ENCODE results near the gene OTULIN.
A peak's percentile ranks its signal among the peaks of the same experiment; 100 is the strongest.

The OTULIN gene

DNA sequence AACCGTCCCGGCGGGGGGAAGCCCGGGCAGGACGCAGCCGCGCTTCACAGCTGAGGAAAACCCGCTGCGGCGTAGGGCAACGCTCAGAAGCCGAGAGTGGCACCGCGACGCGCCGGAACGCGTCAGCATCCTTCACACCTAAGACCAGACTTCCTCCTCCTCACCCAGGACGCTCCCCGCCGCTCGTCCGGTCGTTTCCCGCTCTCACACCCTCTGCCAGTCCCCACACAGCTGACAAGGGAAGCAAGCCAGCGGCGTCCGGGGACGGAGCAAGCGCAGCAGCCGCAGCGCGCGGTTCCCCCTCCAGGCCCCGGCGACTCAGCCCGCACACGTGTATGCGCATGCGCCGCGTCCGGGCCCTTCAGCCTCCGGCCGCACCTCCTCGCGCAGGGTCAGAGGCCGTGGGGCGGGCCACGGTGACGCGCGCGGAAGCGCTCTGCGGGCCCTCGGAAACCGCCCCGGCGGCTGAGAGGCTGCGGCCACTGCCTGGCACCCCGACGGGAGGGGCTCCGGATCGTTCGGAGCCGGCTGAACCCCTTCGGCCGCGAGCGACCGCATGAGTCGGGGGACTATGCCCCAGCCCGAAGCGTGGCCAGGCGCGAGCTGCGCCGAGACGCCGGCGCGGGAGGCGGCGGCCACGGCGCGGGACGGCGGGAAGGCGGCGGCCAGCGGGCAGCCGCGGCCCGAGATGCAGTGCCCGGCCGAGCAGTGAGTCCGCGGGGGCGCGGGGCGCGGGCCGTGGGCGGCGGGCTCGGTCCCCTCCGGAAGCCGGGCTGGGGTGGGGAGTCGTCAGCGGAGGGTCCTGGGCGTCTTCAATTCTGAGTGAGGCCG lies at the start of gene OTULIN:
Gene OTULIN, plus strand, starts transcription at position 449 of the 831 bp plus-strand sequence. Its CDS starts 108 bp downstream, at position 557.
- peak; percentile 85 to 88 for DNase-seq (ENCODE audit: extremely low read depth in 1 of 2, low read depth in 1 of 2)

DNA sequence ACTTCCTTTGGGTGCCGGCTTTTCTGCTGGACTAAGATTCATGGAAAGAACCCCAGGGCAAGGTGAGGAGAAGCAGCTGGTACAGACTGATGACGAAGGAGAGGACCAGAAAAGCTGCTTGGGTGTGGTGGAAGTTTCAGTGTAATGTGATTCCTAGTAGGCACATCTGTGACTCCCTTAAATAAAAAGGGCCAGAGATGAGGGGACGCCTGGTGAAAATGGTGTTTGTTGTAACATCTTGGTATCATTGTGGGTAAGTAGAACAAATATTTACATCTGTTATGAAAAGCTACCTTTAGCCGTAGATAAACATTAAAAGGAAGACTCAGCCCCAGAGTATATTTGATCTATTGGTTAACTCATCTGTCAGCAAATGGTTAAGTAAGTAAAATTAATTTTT lies 49.2 kb upstream of the OTULIN start:
- DNase-seq (ENCODE audit: extremely low read depth in 1 of 2, low read depth in 1 of 2) = no peak

DNA sequence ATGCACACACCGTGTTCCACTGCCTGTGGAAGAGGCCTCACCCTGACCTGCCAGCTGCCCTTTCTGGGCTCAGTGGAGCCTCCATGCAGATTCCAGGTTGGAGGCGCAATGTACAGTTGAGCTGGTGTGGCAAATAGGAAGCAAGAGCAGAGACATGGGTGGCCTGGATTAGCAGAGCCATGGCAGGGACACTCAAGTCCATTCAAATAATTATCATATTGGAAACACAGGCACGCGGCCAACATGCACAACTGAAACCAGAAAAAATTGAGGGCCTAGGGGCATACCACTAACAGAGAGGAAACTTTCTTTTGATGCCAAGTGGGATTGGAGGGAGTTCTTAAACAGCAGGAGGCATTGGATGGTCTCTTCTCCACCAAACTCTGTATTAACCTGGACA lies 47.1 kb upstream of the OTULIN start:
- DNase-seq (ENCODE audit: extremely low read depth in 1 of 2, low read depth in 1 of 2) = no peak

DNA sequence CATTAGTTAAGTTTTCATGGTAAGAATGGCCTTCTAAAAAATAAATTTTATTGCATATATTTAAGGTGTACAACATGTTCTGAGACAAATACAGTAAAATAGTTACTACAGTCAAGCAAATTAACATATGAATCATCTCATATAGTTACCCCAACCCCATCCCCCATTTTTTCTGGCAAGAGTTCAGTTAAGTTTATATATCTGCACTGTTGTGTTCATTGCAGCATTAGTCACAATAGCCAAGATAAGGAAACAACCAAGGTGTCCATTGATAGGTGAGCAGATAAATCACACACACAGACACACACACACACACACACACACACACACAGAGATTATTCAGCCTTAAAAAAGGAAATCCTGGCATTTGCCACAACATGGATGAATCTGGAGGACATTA lies 37.2 kb upstream of the OTULIN start:
- DNase-seq (ENCODE audit: extremely low read depth in 1 of 2, low read depth in 1 of 2) = no peak

DNA sequence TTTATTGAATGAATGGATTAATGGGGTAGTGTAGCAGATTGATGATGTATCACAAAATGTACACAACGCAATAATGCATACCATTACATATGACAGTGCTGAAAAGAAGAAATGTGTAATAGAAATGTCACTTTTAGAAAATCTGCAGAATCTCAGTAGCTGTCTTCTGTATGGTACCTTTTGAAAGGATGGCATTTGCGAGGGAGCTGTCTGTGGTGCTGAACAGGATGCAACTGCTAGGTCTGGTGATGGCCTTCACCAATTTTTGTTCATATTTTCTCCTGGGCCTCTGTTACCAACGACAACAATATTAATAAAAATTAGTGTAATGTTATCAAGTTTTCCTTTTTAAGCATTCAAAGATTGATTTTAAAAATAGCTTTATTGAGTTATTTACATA lies 36.2 kb upstream of the OTULIN start:
- DNase-seq (ENCODE audit: extremely low read depth in 1 of 2, low read depth in 1 of 2) = peak in 1 of 2 donors; percentile 23

DNA sequence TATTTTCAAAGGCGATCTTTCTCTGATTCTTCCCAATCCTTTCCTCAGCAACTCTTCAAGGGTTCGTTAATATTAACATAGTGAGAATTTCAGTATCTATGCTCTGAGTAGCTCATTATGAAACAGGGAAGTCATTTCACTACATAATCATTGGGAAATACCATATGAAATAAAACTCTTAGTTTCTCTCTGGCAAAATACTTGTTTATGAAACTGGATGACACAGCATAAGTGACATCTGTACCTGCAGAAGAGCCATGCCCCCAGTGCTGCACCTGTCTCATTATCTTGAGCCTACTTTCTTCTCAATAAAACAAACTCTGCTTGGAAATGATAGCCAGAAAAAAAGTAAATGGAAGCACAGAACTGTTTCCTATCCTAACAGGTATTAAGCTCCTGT lies 33.8 kb upstream of the OTULIN start:
- DNase-seq (ENCODE audit: extremely low read depth in 1 of 2, low read depth in 1 of 2) = no peak

DNA sequence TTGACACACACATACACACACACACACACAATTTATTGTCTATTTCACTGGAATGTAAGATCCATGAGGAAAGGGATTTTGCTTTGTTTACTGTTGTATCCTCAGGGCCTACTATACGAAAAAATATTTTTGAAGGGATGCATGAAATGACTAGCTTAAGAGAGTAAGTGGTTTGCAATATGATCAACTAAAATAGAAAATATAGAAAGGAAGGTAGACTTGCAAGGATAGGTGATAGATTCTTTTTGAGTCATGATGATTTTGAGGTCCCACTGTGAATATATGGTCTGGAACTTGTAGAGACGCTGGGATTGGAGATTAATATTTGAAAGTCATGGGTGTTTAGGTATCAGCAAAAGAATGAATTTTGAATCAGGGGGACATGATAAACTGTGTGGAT lies 28.9 kb upstream of the OTULIN start:
- DNase-seq (ENCODE audit: extremely low read depth in 1 of 2, low read depth in 1 of 2) = no peak

DNA sequence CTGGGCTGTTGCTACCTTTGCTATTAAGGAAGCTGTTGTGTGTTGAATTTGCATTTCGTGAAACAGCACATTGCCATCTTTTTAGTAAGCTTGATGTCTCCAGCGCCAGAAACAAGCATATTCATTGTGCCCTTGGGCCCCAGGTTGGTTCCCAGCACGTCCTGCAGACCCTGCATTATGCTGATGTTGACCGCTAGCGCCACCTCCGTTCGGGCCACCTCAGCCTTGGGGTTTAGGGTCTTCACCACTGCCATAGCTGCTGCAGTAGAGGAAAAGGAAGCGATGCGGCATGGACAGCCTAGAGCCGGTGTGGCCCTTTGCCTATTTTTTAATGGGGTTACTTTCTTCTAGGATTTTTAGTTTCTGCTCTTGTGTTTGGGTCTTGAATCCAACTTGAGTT lies 23.8 kb upstream of the OTULIN start:
- no peak for DNase-seq (ENCODE audit: extremely low read depth in 1 of 2, low read depth in 1 of 2)

DNA sequence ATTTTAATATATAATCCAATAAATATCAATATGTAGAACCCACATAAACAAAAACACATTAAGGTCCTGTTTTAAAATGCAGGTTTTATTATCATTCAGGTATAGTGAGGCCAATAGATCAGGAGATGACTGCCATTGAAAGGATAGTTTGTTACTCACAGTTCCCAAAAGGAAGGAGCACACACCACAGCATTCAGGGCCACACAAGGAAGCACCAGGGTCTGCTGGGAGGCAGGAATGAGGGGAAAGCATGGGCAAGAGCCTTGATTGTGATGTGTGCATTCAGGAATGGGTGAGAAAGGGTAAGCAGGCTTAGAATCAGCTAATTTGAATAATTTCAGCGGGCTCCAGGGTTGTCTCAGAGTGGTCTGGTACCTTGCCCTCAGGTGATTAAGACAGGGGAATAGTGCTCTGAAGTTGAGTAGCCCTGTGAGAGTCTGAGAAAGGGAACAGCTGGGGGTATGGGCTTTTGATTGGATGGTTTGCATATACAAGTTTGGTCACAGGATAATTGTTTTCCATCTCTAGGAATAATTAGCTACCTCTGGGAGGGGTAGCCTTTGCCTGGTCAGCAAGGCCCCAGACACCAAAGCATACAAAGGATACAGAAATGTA lies 19.8 kb upstream of the OTULIN start:
- no peak for DNase-seq (ENCODE audit: extremely low read depth in 1 of 2, low read depth in 1 of 2)

DNA sequence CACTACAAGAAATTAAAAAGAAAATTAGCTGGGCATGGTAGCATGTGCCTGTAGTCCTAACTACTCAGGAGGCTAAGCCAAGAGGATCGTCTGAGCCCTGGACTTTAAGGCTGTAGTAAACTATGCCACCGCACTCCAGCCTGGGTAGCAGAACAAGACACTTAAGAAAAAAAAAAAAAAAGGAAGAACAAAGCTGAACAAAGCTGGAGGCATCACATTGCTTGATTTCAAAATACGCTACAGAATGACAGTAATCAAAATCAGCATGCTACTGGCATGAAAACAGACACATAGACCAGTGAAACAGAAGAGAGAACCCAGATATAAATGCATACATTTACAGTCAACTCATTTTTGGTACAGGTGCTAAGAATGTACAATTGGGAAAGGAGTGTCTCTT lies 14.5 kb upstream of the OTULIN start:
- DNase-seq (ENCODE audit: extremely low read depth in 1 of 2, low read depth in 1 of 2) = no peak

DNA sequence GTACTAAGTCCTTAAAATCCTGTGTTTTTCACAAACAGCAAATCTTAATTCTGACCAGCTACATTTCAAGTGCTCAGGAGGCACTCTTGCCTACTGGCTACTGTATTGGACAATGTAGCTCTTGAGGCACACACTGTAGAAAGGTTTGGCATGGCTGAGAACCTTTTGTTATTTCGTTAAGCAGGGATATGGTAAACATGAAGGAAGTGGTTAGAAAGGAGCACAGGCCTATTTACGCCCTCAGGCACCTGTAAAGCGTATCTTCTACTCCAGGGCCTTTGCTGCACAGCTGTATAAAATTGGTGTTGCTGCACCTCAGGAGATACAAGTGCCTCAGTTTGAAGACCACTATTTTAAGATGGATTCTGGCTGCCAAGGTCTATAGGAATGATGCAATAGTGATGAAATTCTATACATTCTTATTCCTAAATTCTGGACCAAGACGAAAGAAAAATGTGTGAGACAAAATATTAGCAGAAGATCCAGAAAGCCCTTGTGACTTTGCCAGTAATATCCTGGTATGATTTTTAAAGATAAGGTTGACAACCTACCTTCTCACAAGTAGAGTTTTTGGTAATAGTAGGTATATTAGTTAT lies 9.3 kb upstream of the OTULIN start:
- DNase-seq (ENCODE audit: extremely low read depth in 1 of 2, low read depth in 1 of 2) = no peak

DNA sequence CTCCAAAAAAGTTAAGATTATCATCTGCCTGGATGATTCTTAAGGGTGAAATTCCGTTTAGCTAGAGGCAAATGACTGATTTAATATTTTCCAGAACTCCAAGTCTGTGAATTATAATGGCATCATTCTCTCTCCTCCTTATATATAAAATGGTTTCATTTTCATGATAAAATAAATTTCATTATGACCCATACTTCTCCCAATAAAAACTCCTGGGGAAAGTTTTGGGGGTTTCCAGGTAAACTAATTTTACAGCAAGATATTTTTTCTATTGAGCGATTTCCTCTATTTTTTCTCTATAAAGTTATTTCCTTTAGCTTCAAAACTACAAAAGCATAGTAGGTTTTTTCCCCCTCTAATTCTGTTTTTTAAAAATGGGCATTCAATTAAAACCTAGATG lies 7.6 kb upstream of the OTULIN start:
- DNase-seq (ENCODE audit: extremely low read depth in 1 of 2, low read depth in 1 of 2) = no peak

DNA sequence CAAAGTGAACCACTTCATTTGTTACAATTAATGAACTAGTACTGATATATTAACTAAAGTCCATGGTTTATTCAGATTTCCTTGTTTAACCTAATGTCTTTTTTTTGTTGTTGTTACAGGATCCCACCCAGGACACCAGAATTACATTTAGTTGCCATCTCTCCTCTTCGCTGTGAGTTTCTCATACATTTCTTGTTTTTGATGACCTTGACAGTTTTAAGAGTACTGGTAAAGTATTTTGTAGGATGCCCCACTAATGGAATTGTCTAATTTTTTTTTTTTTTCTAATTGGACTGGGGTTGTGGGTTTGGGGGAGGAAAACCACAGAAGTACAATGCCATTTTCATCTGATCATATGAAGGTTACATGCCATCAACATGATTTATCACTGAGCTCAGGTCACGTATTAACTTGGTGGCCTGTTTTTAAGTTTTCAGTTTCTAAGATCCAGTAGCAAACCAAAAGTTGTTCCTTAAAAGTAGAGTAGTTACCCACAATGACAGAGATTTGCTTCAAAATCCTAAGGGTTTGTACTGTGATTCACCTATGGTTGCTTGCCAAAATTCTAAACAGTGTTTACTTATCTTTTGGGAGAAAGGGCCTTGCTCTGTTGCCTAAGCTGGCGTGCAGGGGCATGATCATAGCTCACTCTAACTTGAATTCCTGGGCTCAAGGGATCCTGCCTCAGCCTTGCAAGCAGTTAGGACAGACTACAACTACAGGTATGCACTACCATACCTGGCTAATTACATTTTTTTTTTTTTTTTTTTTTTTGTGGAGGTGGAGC lies 4.5 kb upstream of the OTULIN start:
- DNase-seq (ENCODE audit: extremely low read depth in 1 of 2, low read depth in 1 of 2) = no peak

DNA sequence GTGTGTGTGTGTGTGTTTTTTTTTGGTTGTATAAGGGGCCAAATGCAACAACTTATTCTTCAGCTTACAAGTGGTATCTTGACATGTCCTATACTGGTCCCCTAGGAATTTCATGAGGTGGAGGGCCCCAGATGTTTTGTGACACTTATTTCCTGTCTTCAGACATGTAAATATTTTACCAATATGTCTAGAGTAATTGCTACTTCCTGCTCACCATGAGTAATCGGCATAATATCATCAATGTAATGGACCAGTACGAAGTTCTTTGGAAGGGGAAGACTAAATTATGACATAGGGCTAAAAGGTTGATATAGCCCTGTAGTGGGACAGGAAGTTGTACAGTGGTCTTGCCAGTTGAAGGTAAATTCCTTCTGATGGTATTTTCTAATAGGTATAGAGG lies 3.7 kb upstream of the OTULIN start:
- DNase-seq (ENCODE audit: extremely low read depth in 1 of 2, low read depth in 1 of 2) = no peak

DNA sequence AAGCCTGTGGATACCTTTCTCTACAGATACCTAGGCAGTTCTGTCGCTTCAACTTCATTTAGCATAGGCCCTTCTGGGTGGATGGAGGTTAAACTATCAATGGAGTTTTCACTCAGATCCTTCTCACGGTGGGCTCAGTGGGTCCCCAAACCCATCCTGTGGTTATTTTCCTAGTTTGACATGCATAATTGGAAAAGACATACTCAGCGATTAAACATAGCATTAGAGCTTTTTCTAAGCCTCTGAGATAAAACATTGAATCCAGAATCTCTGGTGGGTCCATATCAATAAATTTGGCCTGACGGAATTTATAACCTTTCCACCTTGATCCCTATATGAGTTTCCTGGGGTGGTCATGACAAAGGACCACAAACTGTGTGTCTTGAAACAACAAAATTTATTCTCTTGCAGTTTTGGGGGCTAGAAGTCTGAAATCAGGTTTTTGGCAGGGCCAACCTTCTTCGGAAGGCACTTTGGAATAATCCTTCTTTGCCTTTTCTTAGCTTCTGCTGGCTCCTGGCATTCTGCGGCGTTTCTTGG lies 1.7 kb upstream of the OTULIN start:
- DNase-seq (ENCODE audit: extremely low read depth in 1 of 2, low read depth in 1 of 2) = no peak

DNA sequence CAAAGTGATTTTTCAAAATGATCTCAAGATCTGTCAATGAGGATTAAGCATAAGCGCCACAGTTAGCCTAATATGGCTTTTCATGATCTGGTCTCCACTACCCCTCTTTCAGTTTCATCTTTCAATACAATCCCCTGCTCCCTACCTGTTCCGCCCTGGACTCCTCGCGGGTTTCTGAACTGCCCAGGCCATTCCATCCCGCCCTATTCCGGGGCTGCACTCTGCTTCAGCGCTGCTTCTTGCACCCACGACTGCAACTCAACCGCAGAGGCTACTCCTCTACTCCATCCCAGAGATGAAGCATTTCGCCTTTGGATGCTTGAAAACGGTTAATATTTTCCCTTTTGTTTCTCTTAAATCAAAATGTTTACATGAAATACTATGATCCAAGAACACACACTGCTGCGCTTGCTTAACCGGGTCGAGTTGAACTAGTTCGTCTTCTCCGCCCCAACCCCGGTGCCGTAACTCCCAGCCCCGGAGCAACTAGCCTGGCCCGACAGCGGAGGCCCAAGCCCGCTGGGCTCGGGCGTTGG lies 716 bp upstream of the OTULIN start:
- DNase-seq (ENCODE audit: extremely low read depth in 1 of 2, low read depth in 1 of 2) = no peak

DNA sequence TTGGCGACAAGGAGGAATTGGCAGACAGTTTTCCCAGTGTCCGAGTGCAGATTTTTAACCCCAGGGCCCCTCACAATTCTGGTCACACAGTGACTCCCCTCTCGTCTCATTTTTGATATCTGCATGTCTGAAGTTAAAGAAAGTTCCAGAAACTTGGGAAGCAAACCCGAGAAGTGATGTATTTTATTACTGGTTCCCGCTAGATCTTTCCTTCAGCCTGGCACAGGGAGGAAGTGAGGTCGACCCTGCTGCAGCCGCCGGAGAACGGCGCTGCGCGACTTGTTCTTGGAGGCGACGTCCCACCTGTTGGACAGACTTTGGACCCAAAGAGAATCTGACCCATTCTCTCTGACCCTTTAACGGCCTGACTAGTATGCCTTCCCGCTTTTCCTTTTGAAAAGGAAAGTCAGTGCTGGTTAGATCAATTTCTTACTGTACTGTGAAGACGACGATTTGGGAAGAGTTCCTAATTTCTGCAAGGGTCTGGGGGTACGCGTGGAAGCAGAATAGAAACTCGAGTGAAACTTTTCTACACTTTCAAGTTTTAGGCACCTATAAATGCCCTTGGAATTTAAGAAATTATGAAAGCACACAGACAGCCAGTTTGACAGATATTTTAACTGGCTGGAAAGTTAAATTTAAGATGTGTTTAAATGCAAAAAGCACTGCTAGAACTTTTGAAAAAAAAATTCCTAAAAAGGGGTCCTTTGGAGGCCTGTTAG lies 744 bp downstream of the OTULIN start:
- no peak for DNase-seq (ENCODE audit: extremely low read depth in 1 of 2, low read depth in 1 of 2)

DNA sequence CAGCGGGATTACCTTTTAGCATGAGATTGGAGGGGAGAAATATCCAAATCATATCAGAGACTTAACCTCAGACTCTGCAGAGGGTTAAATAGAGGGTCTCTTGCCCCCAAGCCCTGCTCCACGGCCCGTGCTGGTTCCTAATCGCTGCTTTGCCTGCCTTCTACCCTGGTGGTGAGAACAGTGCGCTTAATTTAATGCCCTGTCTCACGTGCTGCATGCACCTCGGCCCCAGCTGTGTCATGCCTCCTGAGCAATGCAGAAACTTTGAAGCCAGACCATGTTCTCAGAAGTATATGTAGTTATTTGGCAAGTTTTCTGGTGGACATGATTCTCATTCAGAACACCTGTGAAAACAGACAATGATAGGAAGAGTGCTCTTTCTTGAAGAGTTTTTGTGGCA lies 1.4 kb downstream of the OTULIN start:
- peak in 1 of 2 donors; percentile 60 for DNase-seq (ENCODE audit: extremely low read depth in 1 of 2, low read depth in 1 of 2)

DNA sequence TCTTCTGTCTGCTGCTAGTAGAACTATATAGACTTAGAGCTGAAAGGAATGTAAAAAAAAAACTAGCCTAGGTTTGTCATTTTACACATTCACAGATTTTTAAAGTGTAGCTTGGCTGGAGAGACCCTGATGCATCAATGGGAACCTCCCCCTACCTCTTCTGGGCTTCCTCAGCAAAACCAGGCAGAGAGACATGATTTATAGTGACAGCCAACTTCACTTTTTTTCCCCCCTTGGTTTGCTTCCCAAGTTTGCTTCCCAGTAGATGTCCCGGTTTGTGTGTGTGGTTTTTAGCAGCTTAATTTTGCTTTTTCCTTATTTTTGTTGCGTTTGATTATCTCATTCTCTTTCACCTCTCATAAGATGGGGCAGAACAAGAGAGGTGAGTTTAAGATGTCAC lies 1.8 kb downstream of the OTULIN start:
- no peak for DNase-seq (ENCODE audit: extremely low read depth in 1 of 2, low read depth in 1 of 2)

DNA sequence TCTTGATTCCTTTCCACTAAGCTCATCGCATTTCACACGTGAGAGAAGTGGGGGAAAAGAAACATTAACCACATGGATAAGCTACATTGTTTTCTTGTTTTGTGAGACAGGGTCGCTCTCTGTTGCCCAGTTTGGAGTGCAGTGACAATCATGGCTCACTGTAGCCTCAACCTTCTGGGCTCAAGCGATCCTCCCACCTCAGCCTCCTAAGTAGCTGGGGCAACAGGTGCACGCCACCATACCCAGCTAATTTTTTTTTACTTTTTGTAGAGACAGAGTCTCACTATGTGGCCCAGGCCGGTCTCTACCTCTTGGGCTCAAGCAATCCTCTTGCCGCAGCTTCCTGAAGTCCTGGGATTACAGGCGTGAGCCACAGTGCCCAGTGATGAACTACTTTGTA lies 2.8 kb downstream of the OTULIN start:
- DNase-seq (ENCODE audit: extremely low read depth in 1 of 2, low read depth in 1 of 2) = no peak

All from stimulated activated CD8-positive, alpha-beta memory T cell treated with anti-CD3 and anti-CD28 coated beads, Interleukin-7, amount 100 ng/mL, for 48 hours (primary cell).